AG20443 (cell line): ENCODE measurements around the gene HPS6.
A peak's percentile ranks its signal among the peaks of the same experiment; 100 is the strongest.

Experiments used
- DNase-seq: peaks from one replicate; pipeline ENCODE4 v3.0.0; 2012; ENCODE audit warnings: low spot score, mixed read lengths

HPS6 gene

DNA sequence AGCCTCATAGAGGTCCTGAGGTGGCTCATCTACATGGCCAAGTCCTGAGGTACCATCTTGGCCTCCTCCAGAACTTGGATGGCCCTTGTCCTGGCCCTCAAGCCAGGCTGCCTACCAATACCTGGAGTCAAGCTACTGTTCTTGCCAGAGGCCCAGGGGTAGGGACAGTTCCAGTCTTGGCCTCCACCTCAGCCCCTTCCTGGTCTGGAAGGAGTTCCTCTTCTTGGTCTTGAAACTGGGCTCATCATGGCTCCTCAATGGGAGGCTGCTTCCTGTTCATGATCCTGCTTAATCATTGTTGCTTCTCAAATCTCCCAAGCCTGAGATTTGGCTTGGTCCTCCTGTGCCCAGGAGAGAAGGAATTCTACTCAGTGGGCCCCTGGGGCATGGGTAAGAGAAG, 3.9 kb downstream of the HPS6 start:
- no peak for DNase-seq

DNA sequence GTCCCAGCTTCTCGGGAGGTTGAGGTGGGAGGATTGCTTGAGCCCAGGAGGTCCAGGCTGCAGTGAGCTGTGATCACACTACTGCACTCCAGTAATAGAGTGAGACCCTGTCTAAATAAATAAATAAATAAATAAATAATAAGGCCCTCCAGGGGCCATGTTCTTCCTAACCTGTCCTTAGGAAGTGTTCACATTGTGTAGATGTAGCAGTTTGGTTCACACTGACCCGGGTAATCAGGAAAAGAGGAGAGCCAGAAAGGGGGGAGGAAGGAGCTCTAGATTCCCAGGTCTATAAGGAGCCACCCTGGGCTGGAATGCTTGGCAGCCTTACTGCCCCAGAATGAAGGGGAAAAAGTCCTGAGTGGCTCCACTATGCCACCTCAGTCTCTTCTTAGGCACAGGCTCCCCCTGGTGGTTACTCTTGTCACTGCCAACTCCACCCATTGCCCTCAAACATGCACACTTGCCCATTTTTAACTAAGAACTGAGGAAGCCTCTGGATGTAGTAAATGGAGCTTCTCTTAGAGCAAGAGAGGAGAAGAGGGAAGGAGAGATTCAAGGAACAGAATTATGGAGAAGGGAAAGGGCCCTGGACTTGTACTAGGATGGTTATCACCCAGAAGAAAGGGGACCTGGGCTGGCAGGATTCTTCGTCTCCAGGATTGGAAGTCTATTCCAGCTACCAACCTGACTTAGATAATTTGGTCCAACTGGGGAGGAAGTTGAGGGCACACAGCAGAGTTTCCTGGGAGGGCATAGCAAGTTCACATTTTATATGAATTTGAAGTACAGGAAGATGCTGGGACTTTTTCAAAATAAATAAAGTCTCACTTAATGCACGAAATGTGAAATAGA, 7.8 kb downstream of the HPS6 start:
- DNase-seq = peak; percentile 89

DNA sequence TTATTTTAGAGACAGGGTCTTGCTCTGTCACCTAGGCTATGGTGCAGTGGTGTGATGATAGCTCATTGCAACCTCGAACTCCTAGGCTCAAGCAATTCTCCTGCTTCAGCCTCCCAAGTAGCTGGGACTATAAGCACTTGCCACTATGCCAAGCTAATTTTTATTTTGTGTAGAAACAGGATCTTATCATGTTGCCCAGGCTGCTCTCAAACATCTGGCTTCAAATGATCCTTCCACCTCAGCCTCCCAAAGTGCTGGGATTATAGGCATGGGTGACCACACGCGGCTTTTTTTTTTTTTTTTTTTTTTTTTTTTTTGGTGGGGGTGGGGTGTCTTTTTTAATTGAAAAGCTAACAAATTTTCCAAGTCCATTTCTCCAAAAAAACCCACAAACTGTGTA, 18.4 kb downstream of the HPS6 start:
- no peak for DNase-seq

DNA sequence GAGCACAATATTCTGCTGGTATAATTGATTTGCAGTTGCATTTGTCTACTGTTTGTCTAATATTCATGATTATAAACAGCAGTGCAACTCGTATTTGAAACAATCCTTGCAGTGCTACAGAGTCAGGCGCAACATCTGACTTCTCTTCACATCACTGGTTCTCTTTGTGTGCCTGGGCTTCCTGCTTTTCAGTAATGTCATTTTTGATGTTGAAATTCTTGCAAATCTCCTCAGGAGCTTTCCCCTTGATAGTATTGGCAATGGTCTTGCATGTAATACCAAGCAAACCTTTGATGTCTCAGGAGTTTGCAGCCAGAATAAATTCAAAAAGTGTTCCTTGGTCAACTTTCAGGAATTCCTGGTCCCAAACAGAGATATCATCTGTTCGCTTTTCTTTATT, 20.2 kb downstream of the HPS6 start:
- DNase-seq = no peak

DNA sequence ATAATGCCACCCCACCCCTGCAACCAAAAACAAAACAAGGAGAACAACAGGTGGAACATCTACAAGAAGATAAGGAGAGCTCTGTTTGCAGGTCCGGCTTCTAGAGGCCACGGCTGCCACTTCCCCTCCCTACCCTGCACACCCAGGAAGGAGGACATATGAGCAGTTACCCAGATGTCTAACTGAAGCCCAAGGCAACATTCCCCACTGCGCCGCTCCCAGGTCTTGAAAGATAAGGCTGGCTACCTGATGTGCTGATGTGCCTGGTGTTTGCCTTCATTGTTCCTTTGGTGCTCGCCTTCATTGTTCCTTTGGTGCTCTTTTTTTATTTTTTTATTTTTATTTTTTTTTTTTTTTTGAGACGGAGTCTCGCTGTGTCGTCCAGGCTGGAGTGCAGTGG, 21.0 kb downstream of the HPS6 start:
- no peak for DNase-seq

DNA sequence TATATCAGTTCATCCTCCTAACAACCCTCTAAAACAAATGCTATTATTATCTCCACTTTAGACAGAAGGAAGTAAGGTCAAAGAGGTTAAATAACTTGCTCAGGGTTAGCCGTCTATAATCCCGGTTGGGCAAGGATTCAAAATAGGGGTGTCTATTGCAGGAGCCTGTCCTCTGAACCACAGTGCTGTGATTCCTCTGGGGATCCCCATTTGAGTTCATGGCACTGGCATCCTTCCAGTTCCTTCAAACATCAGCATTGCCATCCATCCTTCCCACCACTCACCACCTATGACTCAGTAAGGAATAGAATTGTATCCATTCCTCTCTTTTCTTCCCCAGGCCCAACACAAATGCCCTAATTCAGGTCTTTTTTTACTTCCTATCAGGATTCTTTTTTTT, 25.6 kb downstream of the HPS6 start:
- no peak for DNase-seq

DNA sequence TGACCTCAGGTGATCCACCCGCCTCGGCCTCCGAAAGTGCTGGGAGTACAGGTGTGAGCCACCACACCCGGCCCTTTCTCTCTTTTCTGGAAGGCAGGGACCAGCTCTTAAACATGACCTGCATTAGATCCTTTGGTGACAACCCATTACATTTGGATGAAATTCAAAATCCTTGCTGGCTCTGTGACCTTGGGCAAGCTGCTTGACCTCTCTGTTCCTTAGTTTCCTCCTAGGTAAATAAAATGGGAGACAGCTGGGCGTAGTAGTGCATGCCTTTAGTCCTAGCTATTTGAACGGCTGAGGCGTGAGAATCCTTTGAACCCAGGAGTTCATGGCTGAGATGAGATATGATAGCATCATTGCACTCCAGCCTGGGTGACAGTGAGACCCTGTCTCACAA, 31.3 kb downstream of the HPS6 start:
- DNase-seq = no peak

DNA sequence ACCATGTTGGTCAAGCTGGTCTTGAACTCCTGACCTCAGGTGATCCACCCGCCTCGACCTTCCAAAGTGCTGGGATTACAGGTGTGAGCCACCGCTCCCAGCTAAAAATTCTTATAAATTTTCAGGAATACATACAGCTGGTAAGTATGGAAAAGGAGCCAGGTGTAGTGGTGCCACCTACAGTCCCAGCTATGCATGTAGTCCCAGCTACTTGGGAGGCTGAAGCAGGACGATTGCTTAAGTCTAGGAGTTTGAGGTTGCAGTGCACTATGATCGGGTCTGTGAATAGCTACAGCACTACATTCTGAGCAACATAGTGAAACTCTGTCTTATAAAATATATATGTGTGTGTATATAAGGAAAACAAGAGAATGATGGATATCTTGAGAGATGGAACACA, 36.0 kb downstream of the HPS6 start:
- DNase-seq = no peak

DNA sequence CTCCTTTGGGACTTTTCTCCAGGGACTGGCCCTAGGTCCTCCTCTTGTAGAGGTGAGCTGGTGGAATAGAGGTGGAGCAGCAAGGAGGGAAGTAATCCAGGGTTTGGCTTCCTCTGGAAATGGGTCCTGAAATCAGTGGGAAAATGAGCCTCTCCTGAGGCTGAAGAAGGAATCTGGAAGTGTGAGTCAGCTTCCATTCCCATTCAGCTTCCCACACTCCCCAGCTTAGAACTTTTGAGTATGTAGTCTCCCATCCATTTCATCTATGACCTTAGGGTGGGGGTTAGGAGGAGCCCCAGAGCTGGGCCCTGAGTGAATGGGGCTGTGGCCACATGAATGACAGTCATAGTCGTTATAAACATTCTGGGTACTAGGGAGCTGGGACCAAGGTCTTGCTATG, 37.3 kb downstream of the HPS6 start:
- DNase-seq = no peak

DNA sequence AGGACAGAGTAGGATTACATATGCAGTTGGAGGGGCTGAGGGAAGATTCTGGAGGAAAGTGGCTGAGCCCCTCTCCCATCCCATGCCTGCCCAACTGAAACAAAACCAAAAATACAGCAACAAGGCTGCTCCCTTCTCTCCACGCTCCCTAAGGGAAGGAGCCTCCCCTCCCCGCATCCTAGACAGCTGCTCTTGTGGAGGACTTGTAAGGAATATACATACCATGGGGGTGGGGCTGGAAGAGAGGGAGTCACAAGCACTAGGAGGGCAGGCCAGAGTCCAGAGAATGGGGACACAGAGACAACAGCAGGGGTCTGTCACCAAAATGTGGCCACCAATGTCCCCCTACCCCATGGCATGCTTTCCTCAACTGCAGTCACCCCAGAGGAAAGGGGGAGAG, 41.8 kb downstream of the HPS6 start:
- no peak for DNase-seq

DNA sequence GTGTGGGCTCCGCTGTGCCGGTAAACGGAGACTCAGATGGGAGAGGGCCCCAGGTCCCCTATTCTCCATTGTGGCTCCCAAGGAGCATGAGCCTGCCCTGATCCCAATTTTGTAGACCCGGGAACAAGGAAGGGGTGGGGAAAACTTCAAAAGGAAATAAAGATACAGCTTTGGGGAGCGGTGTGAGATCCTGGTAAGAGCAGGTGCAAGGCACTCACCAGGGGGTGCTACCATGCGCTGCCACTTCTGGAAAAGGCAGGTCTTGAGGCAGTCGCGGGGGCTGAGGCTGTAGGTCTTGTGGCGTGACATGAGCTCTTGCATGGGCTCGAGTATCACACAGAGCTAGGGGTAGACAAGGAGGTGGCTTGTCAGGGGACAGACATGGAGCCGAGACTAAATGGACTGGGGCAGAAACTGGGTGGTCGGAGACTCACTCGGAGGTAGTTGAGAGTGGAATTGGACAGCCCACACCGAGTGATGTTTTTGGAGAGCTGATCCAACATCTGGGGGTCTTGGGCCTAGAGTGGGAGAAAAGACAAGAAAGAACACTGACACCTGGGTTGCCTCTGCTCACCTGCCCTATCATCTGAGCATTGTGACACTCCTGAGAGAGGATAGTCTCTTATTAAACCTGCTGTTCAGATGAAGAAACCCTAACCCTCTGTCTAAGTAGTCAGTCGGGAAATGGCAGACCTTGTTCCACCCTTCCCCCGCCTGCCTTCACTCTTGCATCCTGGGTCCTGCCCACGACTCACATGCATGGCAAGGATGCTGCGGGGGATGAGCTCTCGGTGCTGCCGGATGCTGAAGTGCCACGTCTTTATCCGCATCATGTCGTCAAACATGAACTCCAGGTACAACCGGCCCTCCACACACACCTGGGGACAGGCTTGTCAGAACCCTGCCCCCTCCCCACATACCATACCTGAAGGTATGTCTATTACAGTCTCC, 44.3 kb downstream of the HPS6 start:
- no peak for DNase-seq

DNA sequence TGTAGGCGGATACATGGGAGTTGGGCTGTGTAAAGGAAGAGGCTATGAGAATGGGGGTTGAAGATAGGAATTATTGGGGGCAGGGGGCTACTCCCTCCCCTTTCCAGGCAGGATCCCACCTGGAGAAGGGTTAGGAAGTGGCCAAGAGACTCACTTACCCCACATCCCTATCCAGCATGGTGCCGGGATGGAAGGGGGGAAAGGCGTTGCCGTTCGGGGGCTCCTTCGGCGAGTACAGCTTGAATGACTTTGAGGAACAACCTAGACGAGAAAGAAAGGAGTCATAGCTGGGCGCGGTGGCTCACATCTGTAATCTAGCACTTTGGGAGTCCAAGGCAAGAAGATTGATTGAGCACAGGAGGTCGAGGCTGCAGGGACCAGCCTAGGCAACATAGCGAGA, 46.1 kb downstream of the HPS6 start:
- no peak for DNase-seq

DNA sequence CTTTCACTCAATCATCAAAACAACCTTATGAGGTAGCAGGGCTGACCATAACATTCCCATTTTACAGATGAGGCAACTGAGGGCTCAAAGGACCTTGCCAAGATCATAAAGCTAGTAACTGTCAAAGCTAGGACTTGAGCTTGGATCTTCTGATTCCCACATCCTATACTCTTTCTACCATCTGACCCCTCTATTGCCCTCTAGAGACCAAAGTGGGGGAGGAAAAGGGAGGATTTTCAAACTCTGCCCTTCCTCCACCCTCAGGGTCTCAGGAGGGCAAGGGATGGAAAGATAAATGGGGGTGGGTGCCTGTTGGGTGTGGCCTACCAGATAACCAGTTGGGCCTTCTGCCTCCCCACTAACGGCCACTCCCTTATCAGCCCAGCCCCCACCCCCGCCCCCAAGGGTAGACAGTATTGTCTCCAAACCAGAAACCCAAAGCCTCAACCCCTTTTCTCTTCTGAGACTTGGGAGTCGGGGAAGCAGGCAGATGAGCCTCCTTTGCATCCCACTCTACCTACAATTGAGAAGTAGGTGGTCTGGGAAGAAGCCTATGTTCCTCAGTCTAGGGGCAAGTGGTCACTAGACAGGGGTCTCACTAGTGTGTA, 47.2 kb downstream of the HPS6 start:
- no peak for DNase-seq

DNA sequence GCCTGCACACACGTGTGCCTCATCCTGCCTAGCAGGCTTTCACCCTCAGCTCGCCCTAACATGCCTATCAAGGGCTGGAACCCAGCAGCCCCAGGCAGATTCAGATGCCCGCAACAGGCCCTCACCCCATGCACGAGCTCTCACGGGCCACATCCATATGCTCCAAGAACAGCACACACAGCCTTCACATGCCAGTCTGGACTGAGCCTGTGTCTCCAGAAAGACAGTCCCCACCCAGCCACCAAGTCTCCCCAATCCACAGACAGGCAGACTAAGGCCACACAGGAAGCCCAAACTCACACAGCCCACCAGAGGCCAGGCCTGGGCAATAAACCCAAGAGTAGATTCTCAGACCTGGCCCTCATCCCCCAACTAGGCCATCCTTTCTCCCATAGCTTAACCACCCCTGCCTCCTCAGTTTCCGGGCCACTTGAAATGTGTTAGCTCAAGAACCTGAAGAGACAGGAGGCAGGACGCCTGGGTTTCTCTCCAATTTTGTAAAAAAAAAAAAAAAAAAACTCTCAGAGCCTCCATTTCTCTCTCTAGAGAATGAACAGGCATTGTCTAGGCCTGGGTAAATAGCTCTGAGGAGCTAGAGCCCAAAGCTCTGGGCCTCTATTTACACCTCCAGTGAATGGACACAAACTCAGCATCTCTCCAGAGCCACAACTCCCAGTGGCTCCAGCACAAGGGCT, 48.3 kb downstream of the HPS6 start:
- DNase-seq = no peak

DNA sequence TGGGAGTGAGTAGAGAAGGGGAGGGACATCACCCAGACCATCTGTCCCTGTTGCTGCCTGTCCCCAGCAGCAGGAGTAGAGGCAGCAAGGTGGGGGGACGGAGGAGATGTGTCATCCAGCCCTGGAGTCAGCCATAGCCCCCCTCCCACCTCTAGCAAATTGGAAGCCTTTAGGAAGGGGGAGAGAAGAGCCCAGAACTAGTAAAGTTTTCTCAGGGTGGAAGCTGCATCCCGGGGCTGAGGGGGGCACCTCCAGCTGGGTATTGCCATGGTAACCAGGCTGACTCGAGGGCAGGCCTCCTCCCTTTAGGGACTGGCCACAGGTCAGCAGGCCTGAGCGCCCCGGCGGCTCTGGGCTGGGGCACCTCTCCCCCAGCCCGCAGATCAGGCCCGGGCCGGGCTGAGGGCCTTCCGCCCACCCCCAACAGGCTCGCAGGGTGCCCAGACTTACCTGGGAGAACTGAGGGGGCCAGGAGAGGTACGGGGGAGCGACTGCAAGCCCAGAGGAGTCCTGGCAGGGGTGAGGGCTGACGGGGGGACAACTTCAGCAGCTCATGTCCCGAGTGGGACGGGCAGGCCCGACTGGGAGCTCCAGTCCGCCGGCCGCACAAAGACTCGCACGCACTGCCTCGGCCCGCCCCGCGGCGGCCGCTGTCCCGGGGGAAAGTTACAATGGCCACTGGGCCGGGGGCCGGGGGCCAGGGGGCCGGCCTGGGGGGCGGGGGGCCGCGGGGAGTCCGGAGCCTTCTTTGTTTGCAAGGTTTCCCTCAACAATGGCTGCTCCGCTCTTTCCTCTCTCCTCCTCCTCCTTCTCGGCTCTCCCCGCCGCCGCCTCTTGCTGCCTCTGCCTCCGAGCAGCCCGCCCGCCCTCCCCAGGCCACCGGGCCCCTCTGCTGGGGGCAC, 49.1 kb downstream of the HPS6 start:
- peak; percentile 51 for DNase-seq

DNA sequence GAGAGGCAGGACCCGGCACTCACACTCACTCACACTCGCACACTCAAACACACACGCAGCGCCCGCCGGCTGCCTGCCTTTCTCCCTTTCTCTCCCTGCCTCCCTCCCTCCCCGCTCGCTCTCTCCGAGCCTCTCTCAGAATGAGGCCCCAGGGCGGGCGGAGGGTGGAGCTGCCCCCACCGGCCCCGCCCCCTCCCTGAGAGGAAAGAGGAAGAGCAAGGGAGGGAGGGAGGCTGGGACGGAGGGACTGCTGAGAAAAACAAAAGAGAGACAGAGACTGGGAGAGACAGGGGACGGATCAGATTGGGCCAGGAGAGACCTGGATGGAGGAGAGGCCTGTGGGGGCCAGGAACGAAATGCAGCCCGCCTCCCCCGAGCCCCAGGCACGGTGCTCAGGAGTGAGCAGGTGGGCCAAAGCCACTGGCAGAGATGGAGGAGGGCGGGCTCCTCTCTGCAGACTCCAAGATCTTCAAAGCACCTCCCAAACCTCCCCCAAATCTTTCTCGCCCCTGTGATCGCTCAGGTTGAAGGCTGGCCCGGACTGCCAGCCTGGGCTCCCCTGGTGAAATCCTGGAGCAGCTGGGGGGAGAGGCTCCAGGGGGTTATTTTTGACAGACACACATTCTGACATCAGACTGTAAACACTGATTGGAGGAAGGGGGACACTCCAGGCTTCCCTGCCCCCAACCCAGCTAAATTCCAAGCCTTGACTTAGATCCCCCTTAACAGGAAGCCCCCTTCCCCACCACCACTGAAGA, 49.9 kb downstream of the HPS6 start:
- DNase-seq = peak; percentile 91

DNA sequence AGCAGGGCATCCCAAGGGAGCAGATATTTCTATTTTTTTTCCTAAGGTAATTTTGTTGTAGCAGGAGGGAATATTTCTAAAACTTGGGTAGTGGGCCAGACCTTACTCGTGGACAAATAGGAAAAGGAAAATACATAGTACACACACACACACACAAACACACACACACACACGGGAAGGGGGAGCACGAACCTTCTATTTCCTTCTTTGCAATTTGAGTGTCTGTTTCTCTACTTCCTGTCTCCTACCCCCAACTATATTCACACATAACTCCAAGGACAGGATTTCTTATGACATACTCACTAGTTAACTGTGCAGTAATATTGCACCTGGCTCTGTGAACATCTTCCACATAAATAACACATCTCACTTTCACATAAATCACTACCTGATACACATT, 50.6 kb downstream of the HPS6 start:
- no peak for DNase-seq

DNA sequence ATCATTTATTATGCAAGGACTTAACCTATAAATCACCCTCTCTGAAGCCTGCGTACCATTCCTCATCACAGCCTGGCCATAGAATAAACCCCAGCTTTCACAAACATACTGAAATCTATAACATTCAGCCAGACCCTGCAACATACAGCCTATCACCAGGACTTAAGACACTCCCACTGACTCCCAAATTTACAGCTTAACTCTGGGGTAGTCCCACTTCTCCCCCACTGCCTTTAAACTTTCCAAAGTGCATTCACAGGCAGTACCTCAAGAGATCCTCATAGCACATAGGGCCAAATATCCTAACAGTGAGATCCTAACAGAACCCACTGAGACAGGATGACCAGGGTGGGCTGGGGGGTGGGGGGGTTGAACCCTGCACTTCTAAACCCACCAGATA, 51.5 kb downstream of the HPS6 start:
- no peak for DNase-seq
